ENCODE data around the gene ITPR1.

Gene ITPR1

GRCh38 chr3:4506559-4507023 lies 13.4 kb downstream of the ITPR1 start:
- DNase-seq (ENCODE audit: low read depth) = no peak
- H3K4me3 ChIP-seq (ENCODE audit: low read depth, low read length) = no peak overlapping the region

GRCh38 chr3:4507024-4507596 lies 14.0 kb downstream of the ITPR1 start:
- peak; percentile 43 for DNase-seq (ENCODE audit: low read depth)
- no peak overlapping the region for H3K4me3 ChIP-seq (ENCODE audit: low read depth, low read length)

DNA sequence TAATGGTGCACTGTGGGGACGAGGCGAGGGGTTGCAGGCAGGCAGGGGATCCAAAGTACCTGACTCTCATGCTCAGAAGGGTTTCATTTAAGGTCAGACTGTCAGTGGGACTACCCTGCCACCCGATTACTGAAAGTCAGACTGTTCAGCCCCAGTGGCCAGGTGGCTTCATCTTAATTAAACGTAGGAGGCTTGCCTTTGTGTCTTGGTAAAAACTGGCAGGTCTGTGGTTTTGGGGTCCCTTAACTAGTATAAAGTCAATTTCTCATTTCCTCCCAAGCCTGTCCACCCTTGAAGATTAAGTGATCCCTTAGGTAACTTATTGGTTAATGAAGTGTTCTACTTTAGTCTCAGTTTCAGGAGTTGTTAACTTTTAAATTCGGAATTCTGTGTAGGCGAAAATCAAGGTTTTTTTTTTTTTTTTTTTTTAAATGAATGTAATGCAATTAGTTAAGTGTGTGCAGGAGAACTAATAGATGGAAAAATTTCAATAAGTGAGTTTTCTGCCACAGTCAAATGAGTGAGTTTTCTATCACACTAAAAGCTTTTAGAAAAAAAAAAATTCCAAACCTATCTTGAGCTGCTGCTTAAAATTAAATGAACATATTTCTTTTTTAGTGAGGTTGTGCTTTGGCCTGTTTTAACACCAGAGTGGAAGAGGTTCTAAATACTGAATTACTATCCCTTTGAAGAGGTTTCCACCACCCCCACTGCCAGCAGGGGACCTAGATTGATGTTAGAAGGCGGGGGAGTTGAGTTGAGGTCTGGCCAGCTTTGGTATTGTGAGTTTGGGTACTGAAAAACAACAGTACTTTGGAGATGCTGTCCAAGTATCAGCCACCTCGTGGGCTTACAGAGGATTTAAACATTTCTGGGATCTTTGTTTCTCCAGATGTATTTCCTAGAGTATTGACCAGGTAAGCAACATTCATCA lies 15.2 kb downstream of the ITPR1 start:
- no peak overlapping the region for H3K4me3 ChIP-seq (ENCODE audit: low read depth, low read length)
- DNase-seq (ENCODE audit: low read depth) = no peak

- no peak overlapping the region for H3K4me3 ChIP-seq (ENCODE audit: low read depth, low read length)
- no peak for DNase-seq (ENCODE audit: low read depth)
Measured at GRCh38 chr3:4509043-4509442, 15.9 kb downstream of the ITPR1 start.

DNA sequence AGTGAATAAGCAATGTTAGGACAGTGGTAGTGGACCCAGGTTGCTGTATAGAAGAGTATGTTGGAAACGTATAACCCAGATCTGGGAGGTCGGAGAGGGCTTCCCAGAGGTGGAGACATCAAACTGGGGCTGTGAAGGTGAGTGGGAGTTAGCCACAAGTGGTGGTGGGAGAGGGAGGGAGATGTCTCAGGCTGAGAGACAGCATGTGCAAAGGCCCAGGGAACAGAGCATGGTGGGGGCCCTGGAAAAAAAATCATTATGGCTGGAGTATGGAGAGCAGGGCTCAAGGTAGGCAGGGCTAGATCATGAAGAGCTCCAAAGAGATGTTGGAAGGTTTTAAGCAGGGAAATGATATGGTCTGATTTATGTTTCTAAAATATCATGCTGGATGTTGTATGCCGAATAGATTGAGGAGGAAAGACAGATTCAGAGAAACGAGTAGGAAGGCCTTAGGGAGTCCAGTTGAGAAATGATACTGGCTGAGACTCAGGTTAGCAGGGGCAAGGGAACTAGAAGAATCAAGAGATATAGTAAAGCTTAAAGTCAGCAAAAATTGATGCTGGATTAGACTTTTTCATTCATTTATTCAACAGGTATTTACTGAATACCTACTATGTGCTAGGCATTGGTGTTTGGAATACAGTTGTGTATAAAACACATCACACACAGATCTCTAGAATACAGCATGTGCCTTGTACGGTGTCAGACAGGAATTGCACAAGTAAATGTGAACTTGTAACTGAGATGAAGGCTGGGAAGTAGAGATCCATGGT lies 17.0 kb downstream of the ITPR1 start:
- no peak overlapping the region for H3K4me3 ChIP-seq (ENCODE audit: low read depth, low read length)
- DNase-seq (ENCODE audit: low read depth) = no peak

DNA sequence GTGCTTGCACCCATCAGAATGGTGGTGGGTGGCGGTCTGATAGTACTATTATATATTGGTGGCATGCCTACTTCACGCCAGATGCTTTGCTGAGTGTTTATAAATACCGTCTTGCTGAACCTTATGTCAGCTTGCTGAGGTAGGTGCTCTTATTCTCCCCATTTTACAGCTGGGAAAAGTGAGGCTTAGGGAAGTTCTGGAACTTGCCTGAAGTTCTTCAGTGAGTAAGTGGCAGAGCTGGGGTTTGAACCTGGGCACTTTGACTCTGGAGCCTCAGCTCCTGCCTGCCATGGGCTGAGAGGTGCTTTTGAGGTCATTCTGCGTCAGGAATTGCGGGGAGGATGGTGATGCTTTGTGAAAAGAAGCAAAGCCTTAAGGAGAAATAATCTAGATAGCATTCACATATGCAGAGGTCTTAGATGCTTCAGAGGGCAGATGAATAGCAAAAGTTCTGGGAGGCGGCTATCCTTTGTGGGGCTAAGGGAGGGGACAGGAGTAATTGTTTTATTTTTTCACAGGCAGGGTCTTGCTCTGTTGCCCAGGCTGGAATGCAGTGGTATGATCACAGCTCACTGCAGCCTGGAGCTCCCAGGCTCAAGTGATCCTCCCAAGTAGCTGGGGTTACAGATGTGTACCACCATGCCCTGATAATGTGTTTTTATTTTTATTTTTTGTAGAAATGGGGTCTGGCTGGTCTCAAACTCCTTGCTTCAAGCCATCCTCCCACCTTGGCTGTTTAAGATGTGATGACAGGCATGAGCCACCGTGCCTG lies 18.5 kb downstream of the ITPR1 start:
- H3K4me3 ChIP-seq (ENCODE audit: low read depth, low read length) = no peak overlapping the region
- no peak for DNase-seq (ENCODE audit: low read depth)

DNA sequence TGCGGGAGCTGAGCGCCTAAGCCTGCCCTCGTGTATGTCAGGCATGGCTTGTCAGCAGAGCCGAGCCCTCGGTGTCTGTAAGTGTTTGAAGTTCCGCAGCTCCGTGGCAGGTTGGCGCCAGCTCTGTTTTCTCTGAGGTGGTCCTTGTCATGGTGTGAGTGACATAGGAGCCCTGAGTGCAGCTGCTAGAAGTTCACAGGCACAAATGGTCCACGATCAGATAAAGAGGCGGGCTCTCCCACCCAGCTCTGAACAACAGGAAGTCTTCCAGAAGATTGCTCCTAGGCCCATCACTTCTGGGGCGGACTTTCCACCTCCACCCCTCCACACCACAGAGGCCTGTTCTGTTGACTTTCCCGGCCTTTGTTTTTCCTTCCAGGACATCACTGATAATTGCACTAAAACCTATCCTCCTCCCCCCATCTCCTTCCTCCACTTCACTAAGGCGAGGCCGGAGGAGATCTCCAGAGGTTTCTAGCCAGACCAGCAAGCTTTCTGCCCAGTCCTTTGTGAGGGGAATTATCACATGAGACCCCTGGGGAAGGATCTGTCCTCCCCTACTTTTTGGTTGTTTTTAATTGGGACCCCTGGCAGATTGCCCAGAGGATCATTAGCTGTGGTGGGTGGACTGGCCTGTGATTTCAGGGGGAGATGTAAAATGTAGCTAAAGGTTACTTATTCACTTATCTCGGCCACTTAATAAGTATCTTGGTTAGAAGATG lies 19.9 kb downstream of the ITPR1 start:
- H3K4me3 ChIP-seq (ENCODE audit: low read depth, low read length) = no peak overlapping the region
- no peak for DNase-seq (ENCODE audit: low read depth)

DNA sequence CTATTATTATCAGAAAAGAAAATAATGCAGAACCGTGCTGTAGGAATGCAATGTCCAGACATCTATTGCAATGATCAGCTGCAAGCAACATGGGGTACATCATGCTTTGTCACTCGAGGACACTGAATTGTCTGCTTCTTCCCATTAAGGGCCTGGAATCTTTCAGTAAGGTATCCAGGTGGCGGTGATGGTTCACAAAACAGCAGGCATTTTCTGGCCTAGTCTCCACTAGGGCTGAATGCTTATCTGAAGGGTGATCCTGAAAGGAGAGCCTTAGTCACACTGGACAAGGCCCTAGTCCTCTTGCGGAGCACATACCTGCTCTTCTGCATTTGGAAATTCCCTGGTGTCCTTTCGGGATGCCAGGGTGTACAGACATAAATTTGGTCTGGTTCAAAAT lies 21.2 kb downstream of the ITPR1 start:
- H3K4me3 ChIP-seq (ENCODE audit: low read depth, low read length) = no peak overlapping the region
- DNase-seq (ENCODE audit: low read depth) = no peak

DNA sequence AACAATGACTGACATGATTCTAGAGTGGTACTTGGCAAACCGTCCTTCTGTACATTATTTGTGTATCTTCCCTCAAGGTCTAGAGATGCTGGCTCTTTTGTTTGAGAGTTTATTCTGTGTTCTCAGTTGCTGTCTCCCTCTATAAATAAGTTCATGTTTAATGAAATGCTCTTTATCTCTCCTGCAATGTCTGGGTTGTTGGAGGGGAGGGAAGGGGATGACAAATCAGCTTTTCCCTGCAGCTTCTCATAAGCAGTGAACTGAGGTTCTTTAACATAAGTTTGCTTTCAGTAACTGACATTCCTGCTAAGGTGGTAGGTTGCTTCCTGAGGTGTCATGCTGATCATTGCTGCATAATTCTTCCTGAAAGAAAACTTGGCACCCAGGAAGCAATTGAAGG lies 21.8 kb downstream of the ITPR1 start:
- H3K4me3 ChIP-seq (ENCODE audit: low read depth, low read length) = no peak overlapping the region
- DNase-seq (ENCODE audit: low read depth) = no peak

GRCh38 chr3:4515916-4516579 lies 22.9 kb downstream of the ITPR1 start:
- no peak for DNase-seq (ENCODE audit: low read depth)
- no peak overlapping the region for H3K4me3 ChIP-seq (ENCODE audit: low read depth, low read length)

GRCh38 chr3:4517093-4517492 lies 23.9 kb downstream of the ITPR1 start:
- DNase-seq (ENCODE audit: low read depth) = no peak
- H3K4me3 ChIP-seq (ENCODE audit: low read depth, low read length) = no peak overlapping the region

GRCh38 chr3:4517643-4518311 lies 24.6 kb downstream of the ITPR1 start:
- no peak overlapping the region for H3K4me3 ChIP-seq (ENCODE audit: low read depth, low read length)
- DNase-seq (ENCODE audit: low read depth) = no peak

GRCh38 chr3:4520033-4520816 lies 27.1 kb downstream of the ITPR1 start:
- H3K4me3 ChIP-seq (ENCODE audit: low read depth, low read length) = no peak overlapping the region
- DNase-seq (ENCODE audit: low read depth) = no peak

GRCh38 chr3:4522947-4523346 lies 29.8 kb downstream of the ITPR1 start:
- no peak overlapping the region for H3K4me3 ChIP-seq (ENCODE audit: low read depth, low read length)
- DNase-seq (ENCODE audit: low read depth) = no peak

DNA sequence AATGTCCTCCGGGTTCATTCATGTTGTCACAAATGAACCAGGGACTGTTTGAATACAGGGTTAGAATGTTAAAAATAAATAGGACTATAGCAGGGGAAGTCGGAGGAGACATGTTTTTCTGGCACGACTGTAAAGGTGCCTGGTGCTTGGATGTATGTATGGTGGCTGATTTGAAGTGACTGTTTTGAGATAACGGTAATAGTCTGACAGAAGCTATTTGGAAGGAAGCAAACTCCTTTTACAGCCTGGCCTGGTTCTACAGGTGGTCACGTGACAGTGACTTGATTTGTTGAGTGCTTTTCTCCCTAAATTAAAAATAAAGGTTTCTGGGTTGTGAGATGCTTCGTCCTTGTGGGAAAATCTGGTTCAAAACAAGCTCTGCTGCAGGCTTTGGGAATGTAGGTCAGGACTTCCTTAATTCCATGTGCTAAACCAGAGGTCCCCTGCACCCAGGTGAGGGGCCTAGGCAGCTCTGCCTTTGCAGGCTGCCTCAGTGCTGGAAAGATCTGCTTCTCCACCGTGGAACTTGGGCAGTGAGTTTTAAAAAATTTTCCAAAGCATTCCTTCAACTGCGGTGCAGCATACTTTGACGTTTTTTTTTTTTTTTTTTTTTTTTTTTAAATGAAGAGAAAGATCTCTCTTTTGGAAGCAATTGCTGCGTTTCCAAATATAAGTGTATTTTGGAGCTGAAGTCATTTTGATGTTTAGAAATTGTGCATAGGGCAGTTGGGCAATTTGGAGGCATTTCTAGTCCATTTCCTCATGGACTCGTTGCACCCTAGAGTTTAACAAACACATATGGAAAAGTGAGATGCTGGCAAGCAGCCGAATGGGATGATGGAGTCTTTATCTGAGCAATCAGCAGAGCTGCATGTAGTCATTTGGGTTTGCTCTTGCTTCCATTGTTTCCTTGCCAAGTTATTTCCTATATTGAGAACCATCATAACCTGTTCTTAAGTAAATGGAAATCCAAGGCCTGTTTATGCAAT lies 30.9 kb downstream of the ITPR1 start:
- no peak overlapping the region for H3K4me3 ChIP-seq (ENCODE audit: low read depth, low read length)
- peak; percentile 55 for DNase-seq (ENCODE audit: low read depth)
